H1 (cell line): ENCODE data around the gene GALNT13. TPM values are rescaled to one million over a fixed set of nuclear protein-coding genes. Genes with fewer than 3 reads are reported as not detected.

Experiments used
- SAP30 ChIP-seq: fragments of 300-600 bp; sonication (generic); IDR thresholded peaks from 2 replicates; pipeline ENCODE4 v1.7.1; 2012; ENCODE audit warnings: low read length, moderate library complexity, mild to moderate bottlenecking, inconsistent platforms; ENCODE audit not compliant: insufficient read depth, insufficient replicate concordance
- polyA plus RNA-seq, 7 experiments: library from polyadenylated mRNA; depleted of rRNA in 3 of 7; stranded (reverse) in 5 of 7; unstranded in 2 of 7; fragments of >200 nt in 5 of 7; fragments of 200-250 nt in 2 of 7; gene quantifications; 1 replicate in 5 of 7; 2 replicates in 1 of 7; 4 replicates in 1 of 7; pipeline versions ENCODE4 v1.2.1 to v1.2.3, GENCODE V29; 2011 to 2013; ENCODE audit warnings: missing spikeins in 2 of 7, mixed read lengths in 2 of 7
- total RNA-seq: library from RNA; stranded (reverse); fragmentation: NEBNext Ultra II Directional; extraction: Animal tissue kit (Norgen Biotek cat#: 25700); gene quantifications from 2 replicates; pipeline ENCODE4 v1.2.1, GENCODE V29; 2021
- TF ChIP-seq, protein P1 (sequence below): fragments of 300-600 bp; sonication (generic); IDR thresholded peaks from 2 replicates; pipeline ENCODE4 v1.7.1; 2012; ENCODE audit warnings: low read length, moderate library complexity, mild to moderate bottlenecking, inconsistent platforms; ENCODE audit not compliant: insufficient replicate concordance

GALNT13 gene
- total and polyA plus RNA-seq, 2 of the 8 experiments (the other 6 are each of a cell fraction or from before 2014, with no cell fraction given) = 3.2 to 9.6 TPM

DNA sequence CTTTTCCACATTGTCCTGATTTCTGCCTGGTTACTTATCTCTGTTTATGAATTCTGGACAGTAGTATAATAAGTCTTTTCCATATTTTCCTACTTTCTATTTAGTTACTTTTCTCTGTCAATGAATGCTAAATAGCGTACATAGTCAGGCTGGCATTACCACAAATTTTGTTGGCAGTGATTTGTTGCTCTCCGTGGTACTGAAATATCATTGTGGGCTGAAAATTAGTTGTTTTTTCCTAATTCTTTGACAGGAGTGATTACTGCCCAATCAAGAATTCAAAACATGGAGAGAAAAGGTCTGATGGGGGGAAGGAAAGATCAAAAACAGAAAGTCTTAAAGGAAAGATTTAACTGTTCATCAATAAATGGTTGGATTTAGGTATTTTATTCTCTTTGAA, 7.7 kb upstream of the GALNT13 start (continued):
- TF ChIP-seq, protein P1, sequence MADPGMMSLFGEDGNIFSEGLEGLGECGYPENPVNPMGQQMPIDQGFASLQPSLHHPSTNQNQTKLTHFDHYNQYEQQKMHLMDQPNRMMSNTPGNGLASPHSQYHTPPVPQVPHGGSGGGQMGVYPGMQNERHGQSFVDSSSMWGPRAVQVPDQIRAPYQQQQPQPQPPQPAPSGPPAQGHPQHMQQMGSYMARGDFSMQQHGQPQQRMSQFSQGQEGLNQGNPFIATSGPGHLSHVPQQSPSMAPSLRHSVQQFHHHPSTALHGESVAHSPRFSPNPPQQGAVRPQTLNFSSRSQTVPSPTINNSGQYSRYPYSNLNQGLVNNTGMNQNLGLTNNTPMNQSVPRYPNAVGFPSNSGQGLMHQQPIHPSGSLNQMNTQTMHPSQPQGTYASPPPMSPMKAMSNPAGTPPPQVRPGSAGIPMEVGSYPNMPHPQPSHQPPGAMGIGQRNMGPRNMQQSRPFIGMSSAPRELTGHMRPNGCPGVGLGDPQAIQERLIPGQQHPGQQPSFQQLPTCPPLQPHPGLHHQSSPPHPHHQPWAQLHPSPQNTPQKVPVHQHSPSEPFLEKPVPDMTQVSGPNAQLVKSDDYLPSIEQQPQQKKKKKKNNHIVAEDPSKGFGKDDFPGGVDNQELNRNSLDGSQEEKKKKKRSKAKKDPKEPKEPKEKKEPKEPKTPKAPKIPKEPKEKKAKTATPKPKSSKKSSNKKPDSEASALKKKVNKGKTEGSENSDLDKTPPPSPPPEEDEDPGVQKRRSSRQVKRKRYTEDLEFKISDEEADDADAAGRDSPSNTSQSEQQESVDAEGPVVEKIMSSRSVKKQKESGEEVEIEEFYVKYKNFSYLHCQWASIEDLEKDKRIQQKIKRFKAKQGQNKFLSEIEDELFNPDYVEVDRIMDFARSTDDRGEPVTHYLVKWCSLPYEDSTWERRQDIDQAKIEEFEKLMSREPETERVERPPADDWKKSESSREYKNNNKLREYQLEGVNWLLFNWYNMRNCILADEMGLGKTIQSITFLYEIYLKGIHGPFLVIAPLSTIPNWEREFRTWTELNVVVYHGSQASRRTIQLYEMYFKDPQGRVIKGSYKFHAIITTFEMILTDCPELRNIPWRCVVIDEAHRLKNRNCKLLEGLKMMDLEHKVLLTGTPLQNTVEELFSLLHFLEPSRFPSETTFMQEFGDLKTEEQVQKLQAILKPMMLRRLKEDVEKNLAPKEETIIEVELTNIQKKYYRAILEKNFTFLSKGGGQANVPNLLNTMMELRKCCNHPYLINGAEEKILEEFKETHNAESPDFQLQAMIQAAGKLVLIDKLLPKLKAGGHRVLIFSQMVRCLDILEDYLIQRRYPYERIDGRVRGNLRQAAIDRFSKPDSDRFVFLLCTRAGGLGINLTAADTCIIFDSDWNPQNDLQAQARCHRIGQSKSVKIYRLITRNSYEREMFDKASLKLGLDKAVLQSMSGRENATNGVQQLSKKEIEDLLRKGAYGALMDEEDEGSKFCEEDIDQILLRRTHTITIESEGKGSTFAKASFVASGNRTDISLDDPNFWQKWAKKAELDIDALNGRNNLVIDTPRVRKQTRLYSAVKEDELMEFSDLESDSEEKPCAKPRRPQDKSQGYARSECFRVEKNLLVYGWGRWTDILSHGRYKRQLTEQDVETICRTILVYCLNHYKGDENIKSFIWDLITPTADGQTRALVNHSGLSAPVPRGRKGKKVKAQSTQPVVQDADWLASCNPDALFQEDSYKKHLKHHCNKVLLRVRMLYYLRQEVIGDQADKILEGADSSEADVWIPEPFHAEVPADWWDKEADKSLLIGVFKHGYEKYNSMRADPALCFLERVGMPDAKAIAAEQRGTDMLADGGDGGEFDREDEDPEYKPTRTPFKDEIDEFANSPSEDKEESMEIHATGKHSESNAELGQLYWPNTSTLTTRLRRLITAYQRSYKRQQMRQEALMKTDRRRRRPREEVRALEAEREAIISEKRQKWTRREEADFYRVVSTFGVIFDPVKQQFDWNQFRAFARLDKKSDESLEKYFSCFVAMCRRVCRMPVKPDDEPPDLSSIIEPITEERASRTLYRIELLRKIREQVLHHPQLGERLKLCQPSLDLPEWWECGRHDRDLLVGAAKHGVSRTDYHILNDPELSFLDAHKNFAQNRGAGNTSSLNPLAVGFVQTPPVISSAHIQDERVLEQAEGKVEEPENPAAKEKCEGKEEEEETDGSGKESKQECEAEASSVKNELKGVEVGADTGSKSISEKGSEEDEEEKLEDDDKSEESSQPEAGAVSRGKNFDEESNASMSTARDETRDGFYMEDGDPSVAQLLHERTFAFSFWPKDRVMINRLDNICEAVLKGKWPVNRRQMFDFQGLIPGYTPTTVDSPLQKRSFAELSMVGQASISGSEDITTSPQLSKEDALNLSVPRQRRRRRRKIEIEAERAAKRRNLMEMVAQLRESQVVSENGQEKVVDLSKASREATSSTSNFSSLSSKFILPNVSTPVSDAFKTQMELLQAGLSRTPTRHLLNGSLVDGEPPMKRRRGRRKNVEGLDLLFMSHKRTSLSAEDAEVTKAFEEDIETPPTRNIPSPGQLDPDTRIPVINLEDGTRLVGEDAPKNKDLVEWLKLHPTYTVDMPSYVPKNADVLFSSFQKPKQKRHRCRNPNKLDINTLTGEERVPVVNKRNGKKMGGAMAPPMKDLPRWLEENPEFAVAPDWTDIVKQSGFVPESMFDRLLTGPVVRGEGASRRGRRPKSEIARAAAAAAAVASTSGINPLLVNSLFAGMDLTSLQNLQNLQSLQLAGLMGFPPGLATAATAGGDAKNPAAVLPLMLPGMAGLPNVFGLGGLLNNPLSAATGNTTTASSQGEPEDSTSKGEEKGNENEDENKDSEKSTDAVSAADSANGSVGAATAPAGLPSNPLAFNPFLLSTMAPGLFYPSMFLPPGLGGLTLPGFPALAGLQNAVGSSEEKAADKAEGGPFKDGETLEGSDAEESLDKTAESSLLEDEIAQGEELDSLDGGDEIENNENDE = no peak
- no peak for TF ChIP-seq SAP30
